Transverse colon (tissue), 4 donors: ENCODE results near the gene TCF21. TPM values are rescaled to one million over a fixed set of nuclear protein-coding genes. Genes with fewer than 3 reads are reported as not detected.

Experiments used
- DNase-seq: peaks from one replicate; pipeline ENCODE4 v3.0.0-alpha.2; 2019
- H3K27ac ChIP-seq, 4 donors: fragments of 200-600 bp; sonication (generic); 2 replicates each; pipeline ENCODE4 v1.5.1; 2016 to 2018; ENCODE audit warnings: inconsistent platforms in 4 of 4
- H3K27me3 ChIP-seq: fragments of 200-600 bp; sonication (generic); 2 replicates; pipeline ENCODE4 v1.5.1; 2017; ENCODE audit warnings: inconsistent platforms
- H3K36me3 ChIP-seq, 4 donors: fragments of 200-600 bp; sonication (generic); 2 replicates each; pipeline ENCODE4 v1.5.1; 2017 to 2019; ENCODE audit warnings: inconsistent platforms in 4 of 4
- H3K4me1 ChIP-seq, 4 donors: fragments of 200-600 bp; sonication (generic); 2 replicates each; pipeline ENCODE4 v1.5.1; 2017 to 2020; ENCODE audit warnings: inconsistent platforms in 4 of 4
- H3K4me3 ChIP-seq, 4 donors: fragments of 200-600 bp; sonication (generic); 1 replicate in 1 of 4; 2 replicates in 3 of 4; pipeline versions ENCODE4 v1.5.1 to v1.6.1; 2017 to 2019; ENCODE audit warnings: inconsistent platforms in 4 of 4
- H3K9me3 ChIP-seq, 2 donors: fragments of 200-600 bp; sonication (generic); 2 replicates each; pipeline ENCODE4 v1.5.1; 2017 to 2019; ENCODE audit warnings: inconsistent platforms in 2 of 2
- CTCF ChIP-seq, 5 experiments: fragments of 200-600 bp in 3 of 5; fragments of 450-650 bp in 2 of 5; sonication (generic) in 3 of 5; IDR thresholded peaks; 1 replicate in 2 of 5; 2 replicates in 3 of 5; pipeline ENCODE4 v1.5.1; 2016 to 2017; ENCODE audit warnings: antibody characterized with exemption in 5 of 5, inconsistent platforms in 3 of 5, mild to moderate bottlenecking in 2 of 5, moderate library complexity in 1 of 5
- EP300 ChIP-seq: sonication (generic); formaldehyde crosslinking; IDR thresholded peaks from one replicate; pipeline ENCODE4 v1.6.1; 2017; ENCODE audit warnings: antibody characterized with exemption, low read depth
- POLR2A ChIP-seq: fragments of 450-650 bp; IDR thresholded peaks from one replicate; pipeline ENCODE4 v1.6.1; 2016; ENCODE audit warnings: antibody characterized with exemption, mild to moderate bottlenecking, moderate library complexity
- POLR2AphosphoS5 ChIP-seq, 3 donors: sonication (generic); formaldehyde crosslinking; IDR thresholded peaks; one replicate each; pipeline ENCODE4 v1.6.1; 2016; ENCODE audit warnings: antibody characterized with exemption in 3 of 3
- WGBS, 2 donors: methylation state at CpG; one replicate each; pipeline ENCODE4 v1.1.5; 2018; ENCODE audit warnings: low coverage in 1 of 2; 5-methylcytosine and 5-hydroxymethylcytosine counted together
- in situ Hi-C, 4 donors: fragments of 200-750 bp; cut with MboI; loops; one replicate each; pipeline versions ENCODE4 v1.15.0 to v1.15.1; 2017; ENCODE audit warnings: low sequenced_read_pairs in 3 of 4, low pct_ligation_motif_present in 1 of 4, low pct_unique_long_range_greater_than_20kb in 1 of 4
- intact Hi-C: fragments of 100-400 bp; cut with DNase I; formaldehyde crosslinking; loops from one replicate; pipeline ENCODE4 v1.15.1; 2023; ENCODE audit warnings: low total_unique reads
- total RNA-seq, 4 donors: library from RNA; depleted of rRNA; stranded (reverse); fragments of >200 nt; gene quantifications; one replicate each; pipeline ENCODE4 v1.1.0, GENCODE V29; 2016

Gene TCF21
- 10 to 100 TPM in 2 of 4 donors, 1 to 10 TPM in 2; 6.0 to 13.0 (median 8.9) TPM for total RNA-seq

- Histone ChIP-seq H3K36me3 (no peaks in the 10 kb centered on the region), H3K27ac (peak within 1 kb of the TSS; percentile 81 to 85 (median 82)), H3K4me3 (peak within 1 kb of the TSS; percentile 13 to 57 (median 26)), H3K27me3 (peaks cover 85% of the 10 kb centered on the region), H3K9me3 (no peaks in the 10 kb centered on the region), H3K4me1 (peaks cover 0 to 26% (median 6%) of the 10 kb centered on the region in 4 donors)
- 34 to 40% methylated on average over 1 to 20 of the region's 22 CpGs for WGBS, 2 donors
- intact Hi-C loops = no loop called here
- TF ChIP-seq EP300 (no peak), CTCF (IDR thresholded peaks at IDR 0.05) (no peak), POLR2A (peak; percentile 76), POLR2AphosphoS5 (IDR thresholded peaks at IDR 0.05) (peak; percentile 69 to 91 (median 90))
- in situ Hi-C loops = no loop called here
- peak; percentile 39 for DNase-seq
Measured at GRCh38 chr6:133888929-133889556, at the start of gene TCF21. TCF21 (plus strand) TSS chr6:133889113; CDS start chr6:133889398, 285 bp downstream.

DNA sequence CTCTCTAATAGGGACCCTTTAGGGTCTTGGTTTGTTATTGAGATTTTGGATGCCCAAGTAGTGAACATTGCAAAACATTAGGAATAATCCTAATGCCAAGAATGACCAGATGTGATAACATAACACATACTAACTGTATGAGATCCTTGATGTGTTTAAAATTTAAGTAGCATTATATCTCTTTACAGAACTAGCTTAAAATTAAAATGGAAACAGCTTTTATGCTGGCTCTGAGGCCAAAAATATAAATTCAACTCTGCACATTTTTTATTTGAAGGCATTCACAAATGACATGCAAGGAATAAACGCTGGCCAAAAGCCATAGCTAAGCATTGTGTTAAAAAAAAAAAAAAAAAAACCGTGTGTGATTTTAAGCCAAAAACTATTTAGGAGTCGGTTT lies 47.7 kb upstream of the TCF21 start:
- Histone ChIP-seq H3K4me1 (no peaks in the 10 kb centered on the region), H3K4me3 (no peak overlapping the region), H3K9me3 (no peaks in the 10 kb centered on the region), H3K36me3 (no peaks in the 10 kb centered on the region), H3K27me3 (no peaks in the 10 kb centered on the region), H3K27ac (no peak overlapping the region)
- 27 to 45% methylated on average over 3 of the region's 3 CpGs for WGBS, 2 donors
- TF ChIP-seq EP300 = no peak
- no peak for TF ChIP-seq CTCF (IDR thresholded peaks at IDR 0.05)
- no peak for TF ChIP-seq POLR2AphosphoS5 (IDR thresholded peaks at IDR 0.05)
- no peak for TF ChIP-seq POLR2A
- intact Hi-C loops (no loop called here), in situ Hi-C loops (no loop called here)
- DNase-seq = no peak

GRCh38 chr6:133843098-133843497 lies 45.8 kb upstream of the TCF21 start:
- Histone ChIP-seq H3K36me3 (no peaks in the 10 kb centered on the region), H3K27ac (no peak overlapping the region), H3K4me3 (no peak overlapping the region), H3K9me3 (no peaks in the 10 kb centered on the region), H3K4me1 (no peaks in the 10 kb centered on the region), H3K27me3 (peaks cover 5% of the 10 kb centered on the region)
- 93 to 100% methylated on average over 2 of the region's 2 CpGs for WGBS, 2 donors
- in situ Hi-C loops (no loop called here), intact Hi-C loops (no loop called here)
- no peak for TF ChIP-seq CTCF (IDR thresholded peaks at IDR 0.05)
- TF ChIP-seq EP300 = no peak
- TF ChIP-seq POLR2AphosphoS5 (IDR thresholded peaks at IDR 0.05) = no peak
- no peak for TF ChIP-seq POLR2A
- DNase-seq = no peak

DNA sequence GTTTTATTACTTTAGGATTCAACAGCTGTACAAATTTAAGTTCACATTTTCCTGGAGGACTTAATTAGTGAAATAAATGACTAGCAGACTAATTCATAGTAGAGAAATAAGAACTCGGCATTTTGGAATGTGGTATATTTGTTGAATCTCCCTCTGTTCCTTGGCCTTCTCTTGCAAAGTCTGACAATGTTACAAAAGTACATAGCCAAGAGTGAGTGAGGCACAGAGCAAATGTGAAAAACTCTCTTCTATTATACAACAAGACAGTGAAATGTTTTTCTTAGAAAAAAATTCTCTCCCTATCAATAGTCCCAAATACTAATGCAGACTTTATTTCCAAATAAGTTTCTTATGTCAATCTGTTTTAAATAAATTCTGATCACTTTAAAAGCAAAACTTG lies 44.2 kb upstream of the TCF21 start:
- peaks cover 5% of the 10 kb centered on the region for H3K27me3 ChIP-seq
- H3K4me1 ChIP-seq = no peaks in the 10 kb centered on the region
- H3K9me3 ChIP-seq = no peaks in the 10 kb centered on the region
- in situ Hi-C loops (no loop called here), intact Hi-C loops (no loop called here)
- WGBS, 2 donors = 56 to 58% methylated on average over 1 of the region's 1 CpG
- H3K27ac ChIP-seq = no peak overlapping the region
- H3K36me3 ChIP-seq = no peaks in the 10 kb centered on the region
- no peak overlapping the region for H3K4me3 ChIP-seq
- TF ChIP-seq POLR2A = no peak
- TF ChIP-seq EP300 = no peak
- TF ChIP-seq CTCF (IDR thresholded peaks at IDR 0.05) = no peak
- no peak for DNase-seq
